ENCODE data around the gene NSD2.
A peak's percentile ranks its signal among the peaks of the same experiment; 100 is the strongest.

The NSD2 gene

GRCh38 chr4:1940566-1940965 is 69.4 kb downstream of the NSD2 start:
- DNase-seq (ENCODE audit: low spot score): no peak
- Histone ChIP-seq H3K4me3 (no peak overlapping the region), H3K27ac (peak overlapping the region in 1 of 2 donors; percentile 16)
- no peak for TF ChIP-seq CTCF (IDR thresholded peaks at IDR 0.05)

GRCh38 chr4:1943928-1944327 is 72.7 kb downstream of the NSD2 start:
- no peak for TF ChIP-seq CTCF (IDR thresholded peaks at IDR 0.05)
- DNase-seq (ENCODE audit: low spot score): no peak
- no peak overlapping the region for H3K27ac ChIP-seq
- no peak overlapping the region for H3K4me3 ChIP-seq

- DNase-seq (ENCODE audit: low spot score): no peak
- no peak for TF ChIP-seq CTCF (IDR thresholded peaks at IDR 0.05)
- Histone ChIP-seq H3K27ac (no peak overlapping the region), H3K4me3 (no peak overlapping the region)
Observed at GRCh38 chr4:1945124-1945895, 74.1 kb downstream of the NSD2 start.

- TF ChIP-seq CTCF (IDR thresholded peaks at IDR 0.05): no peak
- no peak overlapping the region for H3K4me3 ChIP-seq
- H3K27ac ChIP-seq: no peak overlapping the region
- DNase-seq (ENCODE audit: low spot score): no peak
Observed at GRCh38 chr4:1945912-1946311, 74.7 kb downstream of the NSD2 start.

- no peak for TF ChIP-seq CTCF (IDR thresholded peaks at IDR 0.05)
- Histone ChIP-seq H3K4me3 (no peak overlapping the region), H3K27ac (no peak overlapping the region)
- no peak for DNase-seq (ENCODE audit: low spot score)
Observed at GRCh38 chr4:1948232-1948631, 77.0 kb downstream of the NSD2 start.

- Histone ChIP-seq H3K27ac (no peak overlapping the region), H3K4me3 (no peak overlapping the region)
- no peak for DNase-seq (ENCODE audit: low spot score)
- TF ChIP-seq CTCF (IDR thresholded peaks at IDR 0.05): no peak
Observed at GRCh38 chr4:1948892-1949436, 77.8 kb downstream of the NSD2 start.

GRCh38 chr4:1950369-1950768 is 79.2 kb downstream of the NSD2 start:
- DNase-seq (ENCODE audit: low spot score): no peak
- no peak overlapping the region for H3K4me3 ChIP-seq
- no peak overlapping the region for H3K27ac ChIP-seq
- no peak for TF ChIP-seq CTCF (IDR thresholded peaks at IDR 0.05)

Data from coronary artery (tissue), 2 donors.